Lower leg skin (tissue), 3 donors: ENCODE measurements around the gene ARHGEF1.

Source experiments
- CTCF ChIP-seq, 3 donors: fragments of 450-650 bp; IDR thresholded peaks; one replicate each; pipeline ENCODE4 v1.5.1; 2016; ENCODE audit warnings: antibody characterized with exemption in 3 of 3, mild to moderate bottlenecking in 3 of 3, moderate library complexity in 2 of 3
- POLR2A ChIP-seq, 2 donors: fragments of 450-650 bp; IDR thresholded peaks; one replicate each; pipeline ENCODE4 v1.6.1; 2016 to 2017; ENCODE audit warnings: antibody characterized with exemption in 2 of 2, mild to moderate bottlenecking in 1 of 2, moderate library complexity in 1 of 2

GRCh38 chr19:41897820-41898219, 14.8 kb downstream of the ARHGEF1 start:
- TF ChIP-seq CTCF (IDR thresholded peaks at IDR 0.05) (no peak), POLR2A (IDR thresholded peaks at IDR 0.05) (no peak)
